Forelimb muscle (tissue), 1 donor: ENCODE data around the gene TRAM2. TPM values are rescaled to one million over a fixed set of nuclear protein-coding genes. Genes with fewer than 3 reads are reported as not detected.

Experiments used
- DNase-seq: peaks from one replicate; pipeline ENCODE4 v3.0.0-alpha.2; 2013; ENCODE audit warnings: low read depth
- polyA plus RNA-seq: library from polyadenylated mRNA; unstranded; fragments of 120-200 nt; gene quantifications from one replicate; pipeline ENCODE4 v1.2.1, GENCODE V29; 2013; ENCODE audit not compliant: insufficient read length

Gene TRAM2
- 18.8 TPM for polyA plus RNA-seq

GRCh38 chr6:52577022-52577777, at the start of gene TRAM2:
TSS of gene TRAM2 (minus strand) at chr6:52577060. CDS start at chr6:52576915, 145 bp downstream.
- no peak for DNase-seq

- no peak for DNase-seq
These were observed 46.0 kb upstream of the TRAM2 start for GRCh38 chr6:52622810-52623209.

GRCh38 chr6:52621631-52622030, 44.8 kb upstream of the TRAM2 start:
- no peak for DNase-seq

- DNase-seq = no peak
These were observed 44.0 kb upstream of the TRAM2 start for GRCh38 chr6:52620906-52621190.

GRCh38 chr6:52620055-52620905, 43.4 kb upstream of the TRAM2 start:
- DNase-seq = no peak

DNA sequence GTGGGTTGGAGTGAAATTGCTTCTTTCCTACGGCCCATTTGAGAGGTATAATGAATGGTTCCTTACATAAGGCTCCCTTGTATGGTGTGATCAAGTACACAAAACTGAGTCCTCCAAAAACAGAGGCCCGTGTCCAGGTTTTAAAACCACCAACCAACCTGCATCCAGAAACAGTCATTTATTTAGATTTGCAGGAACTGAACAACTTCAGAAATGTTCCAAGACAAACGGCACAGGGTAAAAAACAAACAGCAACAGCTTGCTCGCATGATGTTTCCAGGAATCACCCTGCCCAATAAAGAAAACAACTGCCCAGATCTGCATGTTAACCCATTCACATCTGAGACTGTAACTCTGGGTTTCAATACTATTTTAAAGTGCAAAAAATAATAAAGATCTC, 40.2 kb upstream of the TRAM2 start:
- DNase-seq = no peak

GRCh38 chr6:52616059-52616690, 39.3 kb upstream of the TRAM2 start:
- DNase-seq = no peak

GRCh38 chr6:52612336-52613054, 35.6 kb upstream of the TRAM2 start:
- DNase-seq = no peak

DNA sequence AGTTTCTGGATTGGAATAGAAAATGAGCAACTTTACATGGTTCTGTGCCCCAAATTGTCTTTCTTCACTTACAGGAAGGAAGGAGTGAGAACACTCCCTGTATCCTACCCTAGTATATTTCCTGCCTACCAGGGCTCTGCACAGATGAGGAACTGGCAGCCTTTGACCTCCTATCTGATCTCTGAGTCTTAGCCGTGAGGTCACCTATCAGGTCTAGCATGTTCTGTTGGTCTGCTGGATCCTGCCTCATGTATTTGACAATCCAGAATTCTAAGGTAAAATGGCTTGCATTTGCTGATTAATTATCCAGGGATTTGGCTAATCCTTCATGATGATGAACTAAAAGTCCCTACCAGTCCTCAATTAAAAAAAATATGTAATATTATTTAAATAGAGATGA, 35.0 kb upstream of the TRAM2 start:
- DNase-seq = no peak

DNA sequence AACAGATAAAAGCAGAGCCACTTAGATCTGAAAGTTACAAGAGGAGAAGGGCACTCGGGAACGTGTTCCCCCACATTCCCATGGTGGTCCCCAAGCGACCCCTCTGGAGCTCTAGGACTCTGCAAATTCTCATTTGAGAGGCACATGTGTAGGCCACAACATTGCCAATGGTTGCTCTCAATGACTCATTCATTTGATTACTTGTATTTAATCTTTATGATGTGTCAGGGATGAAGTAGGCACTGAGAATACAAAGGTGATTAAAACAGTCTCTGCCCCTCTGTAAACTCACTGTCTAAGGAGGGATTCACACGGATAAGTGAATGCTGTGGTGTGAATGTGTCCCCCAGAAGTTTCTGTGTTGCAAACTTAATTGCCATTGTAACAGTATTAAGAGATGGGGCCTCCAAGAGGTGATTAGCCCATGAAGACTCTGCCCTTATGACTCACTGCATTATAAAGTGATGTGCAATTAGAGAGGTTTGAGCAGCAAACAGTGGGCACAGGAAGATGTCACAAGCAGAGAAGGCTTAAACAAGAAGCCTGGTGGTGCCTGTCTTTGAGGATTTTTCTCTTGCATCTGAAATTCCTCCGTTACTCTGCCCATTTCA, 34.0 kb upstream of the TRAM2 start:
- no peak for DNase-seq

GRCh38 chr6:52610011-52610410, 33.2 kb upstream of the TRAM2 start:
- DNase-seq = no peak

DNA sequence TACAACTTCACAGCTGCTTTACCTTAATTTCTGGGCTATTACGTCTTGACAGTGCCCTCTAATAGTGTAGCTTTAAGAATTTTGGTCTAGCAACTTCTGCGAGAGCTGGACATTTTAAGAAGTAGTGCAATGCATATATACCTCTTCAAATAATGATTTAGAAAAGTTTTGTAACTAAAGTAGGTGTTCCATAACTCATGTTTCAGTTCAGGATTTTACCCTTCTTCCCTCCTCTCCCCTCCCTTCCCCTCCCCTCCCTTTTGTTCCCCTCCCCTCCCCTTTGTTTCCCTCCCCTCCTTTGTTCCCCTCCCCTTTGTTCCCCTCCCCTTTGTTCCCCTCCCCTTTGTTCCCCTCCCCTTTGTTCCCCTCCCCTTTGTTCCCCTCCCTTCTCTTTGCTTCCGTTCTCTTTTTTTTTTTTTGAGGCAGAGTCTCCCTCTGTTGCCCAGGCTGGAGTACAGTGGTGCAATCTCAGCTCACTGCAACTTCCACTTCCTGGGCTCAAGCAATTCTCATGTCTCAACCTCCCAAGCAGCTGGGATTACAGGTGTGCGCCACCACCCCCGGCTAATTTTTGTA, 28.8 kb upstream of the TRAM2 start:
- no peak for DNase-seq

DNA sequence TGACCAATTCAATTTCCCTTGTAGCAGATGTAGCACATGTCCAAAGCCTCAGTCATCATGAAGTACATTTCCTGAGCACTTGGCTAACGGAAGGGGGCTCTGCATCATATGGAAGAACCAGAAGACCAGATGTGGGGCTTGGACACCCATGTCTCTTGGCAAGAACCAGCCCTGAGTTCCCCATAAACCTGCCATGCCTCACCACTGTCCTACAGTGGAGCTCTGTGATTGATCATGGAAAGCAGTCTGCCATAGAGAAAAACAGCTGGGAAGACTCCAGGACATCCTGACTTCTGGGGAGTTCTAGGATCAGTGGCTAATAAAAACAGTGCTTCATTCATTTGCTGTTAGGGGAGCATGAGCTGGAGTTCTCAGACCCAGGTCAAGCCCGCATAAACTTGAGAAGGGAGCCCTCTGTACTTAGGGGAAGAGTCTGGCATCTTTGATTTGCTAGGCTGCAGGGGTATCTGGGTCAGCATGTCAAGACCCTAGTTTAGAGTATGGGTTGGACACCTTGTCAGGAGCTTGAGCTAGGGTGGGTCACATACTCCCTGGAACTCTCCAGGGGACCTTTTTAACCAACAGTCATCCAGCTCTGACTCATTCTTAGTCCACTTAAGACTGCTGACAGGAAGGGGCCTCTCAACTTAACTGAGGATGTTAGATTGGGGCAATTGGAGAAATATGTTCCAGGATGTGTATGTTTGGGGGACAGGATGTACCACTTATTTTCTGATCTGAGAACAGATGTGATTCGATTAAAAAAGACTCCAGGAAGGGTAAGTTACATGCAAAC, 26.3 kb upstream of the TRAM2 start:
- no peak for DNase-seq

DNA sequence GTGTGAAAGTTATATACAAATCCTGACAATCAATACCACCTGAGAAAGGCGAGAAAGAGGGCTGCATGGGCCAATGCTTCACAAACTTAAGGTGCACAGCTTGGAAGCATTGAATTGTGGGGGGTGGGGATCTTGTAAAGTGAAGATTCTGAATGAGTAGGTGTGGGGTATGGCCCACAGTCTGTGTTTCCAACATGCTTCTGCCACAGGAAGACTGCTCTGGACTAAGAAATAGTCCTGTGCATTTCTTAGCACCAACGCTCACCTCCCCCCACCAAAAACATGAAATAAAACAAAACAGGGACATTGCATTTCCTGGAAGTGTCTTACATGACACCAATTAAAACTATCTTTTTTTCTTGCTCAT, 21.9 kb upstream of the TRAM2 start:
- DNase-seq = no peak

GRCh38 chr6:52598123-52598823, 21.4 kb upstream of the TRAM2 start:
- no peak for DNase-seq

- no peak for DNase-seq
These were observed 20.9 kb upstream of the TRAM2 start for GRCh38 chr6:52597738-52598122.

DNA sequence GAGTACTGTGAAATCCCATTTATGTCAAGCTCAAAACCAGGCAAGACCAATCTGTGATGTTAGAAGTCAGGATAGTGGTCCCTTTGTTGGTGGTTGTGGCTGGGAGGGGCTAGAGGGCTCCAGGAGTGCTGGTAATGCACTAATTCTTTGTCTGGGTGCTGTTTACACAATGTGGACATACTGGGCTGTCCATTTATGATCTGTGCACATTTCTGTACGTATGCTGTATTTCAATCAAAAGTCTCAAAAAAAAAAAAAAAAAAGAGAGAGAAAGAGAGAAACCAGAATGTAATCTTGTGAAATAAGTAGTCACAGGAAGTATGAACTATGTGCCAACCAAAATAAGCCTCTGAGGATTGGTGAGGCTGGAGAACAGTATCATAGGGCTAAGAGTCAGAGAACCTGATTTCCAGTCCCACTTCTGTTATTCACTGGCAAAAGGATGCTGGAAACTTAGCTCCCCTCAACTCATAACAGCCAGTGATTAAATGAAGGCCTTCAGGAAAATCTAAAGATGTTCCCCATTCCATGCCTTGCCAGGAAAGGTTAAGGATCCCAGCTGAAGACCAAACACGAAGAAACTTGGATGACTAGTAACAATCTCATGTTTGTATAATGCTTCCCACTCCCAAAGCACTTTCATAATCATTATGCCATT, 19.6 kb upstream of the TRAM2 start:
- DNase-seq = no peak

- no peak for DNase-seq
These were observed 18.9 kb upstream of the TRAM2 start for GRCh38 chr6:52595796-52596130.

GRCh38 chr6:52595000-52595795, 18.3 kb upstream of the TRAM2 start:
- DNase-seq = no peak
